ENCODE data around the gene CTNNAL1.

DNA sequence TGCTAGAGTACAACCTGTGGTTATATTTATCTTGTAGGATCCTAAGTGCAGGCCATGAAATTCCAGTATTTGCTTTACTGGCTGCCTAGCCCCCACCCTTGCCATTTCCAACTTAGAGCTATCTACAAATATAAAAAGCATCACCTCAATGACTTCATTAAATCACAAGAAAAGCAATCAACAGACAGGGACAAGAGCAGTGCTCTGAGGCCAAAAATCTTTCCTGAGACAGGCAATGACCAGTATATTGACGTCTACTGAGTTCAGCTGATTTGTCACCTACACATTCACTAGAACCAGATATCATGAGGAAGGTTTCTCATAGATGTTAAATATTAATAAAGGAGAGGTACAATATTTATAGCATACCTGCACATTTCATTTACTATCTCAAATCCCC lies 38.4 kb upstream of the CTNNAL1 start:
- TF ChIP-seq, protein P1, sequence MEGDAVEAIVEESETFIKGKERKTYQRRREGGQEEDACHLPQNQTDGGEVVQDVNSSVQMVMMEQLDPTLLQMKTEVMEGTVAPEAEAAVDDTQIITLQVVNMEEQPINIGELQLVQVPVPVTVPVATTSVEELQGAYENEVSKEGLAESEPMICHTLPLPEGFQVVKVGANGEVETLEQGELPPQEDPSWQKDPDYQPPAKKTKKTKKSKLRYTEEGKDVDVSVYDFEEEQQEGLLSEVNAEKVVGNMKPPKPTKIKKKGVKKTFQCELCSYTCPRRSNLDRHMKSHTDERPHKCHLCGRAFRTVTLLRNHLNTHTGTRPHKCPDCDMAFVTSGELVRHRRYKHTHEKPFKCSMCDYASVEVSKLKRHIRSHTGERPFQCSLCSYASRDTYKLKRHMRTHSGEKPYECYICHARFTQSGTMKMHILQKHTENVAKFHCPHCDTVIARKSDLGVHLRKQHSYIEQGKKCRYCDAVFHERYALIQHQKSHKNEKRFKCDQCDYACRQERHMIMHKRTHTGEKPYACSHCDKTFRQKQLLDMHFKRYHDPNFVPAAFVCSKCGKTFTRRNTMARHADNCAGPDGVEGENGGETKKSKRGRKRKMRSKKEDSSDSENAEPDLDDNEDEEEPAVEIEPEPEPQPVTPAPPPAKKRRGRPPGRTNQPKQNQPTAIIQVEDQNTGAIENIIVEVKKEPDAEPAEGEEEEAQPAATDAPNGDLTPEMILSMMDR (optimal IDR thresholded peaks at IDR 0.05 in 1 of 3, IDR thresholded peaks at IDR 0.05 in 1 of 3, conservative IDR thresholded peaks at IDR 0.05 in 1 of 3; ENCODE audit: extremely low read depth in 1 of 3, insufficient read depth in 2 of 3, low read length in 3 of 3), result no peak
- TF ChIP-seq EZH2 (IDR thresholded peaks at IDR 0.05; ENCODE audit: low read length), result no peak
